HEK293 (cell line): ENCODE measurements around the gene STK32C.

Source experiments
- CTCF ChIA-PET: fragments of 350-600 bp; formaldehyde crosslinking; extraction: SDS; loops from one replicate; lab custom pipeline; 2021; ENCODE audit warnings: antibody characterized with exemption; lab: Yijun Ruan, JAX
- POLR2A ChIA-PET: fragments of 300-600 bp; formaldehyde crosslinking; extraction: SDS; loops from one replicate; lab custom pipeline; 2020; ENCODE audit warnings: antibody characterized with exemption, inconsistent platforms; lab: Yijun Ruan, JAX
- H3K27ac ChIP-seq: fragments of 200-500 bp; sonication (Bioruptor generic); 2 replicates; pipeline ENCODE4 v1.5.1; 2014; ENCODE audit warnings: low read depth, low read length, control low read depth, inconsistent platforms; ENCODE audit errors: extremely low read depth
- H3K36me3 ChIP-seq, 2 experiments: fragments of 200-500 bp in 1 of 2; sonication (Bioruptor generic) in 1 of 2; 1 replicate in 1 of 2; 2 replicates in 1 of 2; pipeline ENCODE4 v1.5.1; 2014 to 2017; ENCODE audit warnings: inconsistent platforms in 2 of 2, low read length in 2 of 2; ENCODE audit not compliant: control insufficient read depth in 2 of 2, insufficient read depth in 1 of 2
- H3K4me1 ChIP-seq: fragments of 200-500 bp; sonication (Bioruptor generic); 2 replicates; pipeline ENCODE4 v1.5.1; 2014; ENCODE audit warnings: mild to moderate bottlenecking, low read length, inconsistent platforms; ENCODE audit not compliant: control insufficient read depth, insufficient read depth
- H3K4me3 ChIP-seq: 2 replicates; pipeline ENCODE4 v1.5.1; 2011; ENCODE audit warnings: low read depth, mild to moderate bottlenecking, control low read depth, low read length, moderate library complexity
- H3K9me3 ChIP-seq: fragments of 200-500 bp; sonication (Bioruptor generic); 2 replicates; pipeline ENCODE4 v1.5.1; 2014; ENCODE audit warnings: low read depth, low read length, inconsistent platforms; ENCODE audit not compliant: control insufficient read depth, insufficient read depth
- HOXA7 ChIP-seq: sonication (generic); formaldehyde crosslinking; IDR thresholded peaks from 2 replicates; pipeline ENCODE4 v1.8.1; 2022; ENCODE audit warnings: missing genetic modification reagents, borderline replicate concordance
- KLF10 ChIP-seq: fragments of 450-650 bp; IDR thresholded peaks from 2 replicates; pipeline ENCODE4 v1.5.1; 2018; ENCODE audit warnings: missing biosample characterization, mild to moderate bottlenecking, missing genetic modification characterization
- KLF9 ChIP-seq: fragments of 450-650 bp; formaldehyde crosslinking; IDR thresholded peaks from 2 replicates; pipeline ENCODE4 v1.5.1; 2016; ENCODE audit warnings: missing biosample characterization, missing genetic modification characterization, low read depth
- MYNN ChIP-seq: fragments of 450-650 bp; formaldehyde crosslinking; IDR thresholded peaks from 2 replicates; pipeline ENCODE4 v1.5.1; 2016; ENCODE audit warnings: missing biosample characterization, missing genetic modification characterization, borderline replicate concordance
- PRDM1 ChIP-seq: fragments of 450-650 bp; formaldehyde crosslinking; IDR thresholded peaks from 2 replicates; pipeline ENCODE4; 2016; ENCODE audit warnings: missing biosample characterization, missing genetic modification characterization
- SP2 ChIP-seq: fragments of 450-650 bp; formaldehyde crosslinking; IDR thresholded peaks from 2 replicates; pipeline ENCODE4 v1.5.1; 2016; ENCODE audit warnings: missing biosample characterization, missing genetic modification characterization
- ZBTB1 ChIP-seq: fragments of 450-650 bp; formaldehyde crosslinking; IDR thresholded peaks from 2 replicates; pipeline ENCODE4 v1.5.1; 2016; ENCODE audit warnings: missing biosample characterization, missing genetic modification characterization
- ZBTB21 ChIP-seq: fragments of 450-650 bp; formaldehyde crosslinking; IDR thresholded peaks from 2 replicates; pipeline ENCODE4 v1.5.1; 2017; ENCODE audit warnings: missing biosample characterization, missing genetic modification characterization
- ZFHX2 ChIP-seq: fragments of 450-650 bp; formaldehyde crosslinking; conservative IDR thresholded peaks from 2 replicates; pipeline ENCODE4 v1.5.1; 2016; ENCODE audit warnings: missing biosample characterization, missing genetic modification characterization
- ZFP41 ChIP-seq: fragments of 450-650 bp; formaldehyde crosslinking; IDR thresholded peaks from 2 replicates; pipeline ENCODE4 v1.5.1; 2016; ENCODE audit warnings: missing biosample characterization, missing genetic modification characterization, borderline replicate concordance
- ZNF10 ChIP-seq: fragments of 450-650 bp; formaldehyde crosslinking; IDR thresholded peaks from 2 replicates; pipeline ENCODE4 v1.5.1; 2017; ENCODE audit warnings: missing biosample characterization, missing genetic modification characterization
- ZNF121 ChIP-seq: fragments of 450-650 bp; formaldehyde crosslinking; IDR thresholded peaks from 2 replicates; pipeline ENCODE4 v1.5.1; 2016; ENCODE audit warnings: missing biosample characterization, missing genetic modification characterization
- ZNF138 ChIP-seq: fragments of 450-650 bp; formaldehyde crosslinking; IDR thresholded peaks from 2 replicates; pipeline ENCODE4 v1.5.1; 2016; ENCODE audit warnings: missing biosample characterization, missing genetic modification characterization, borderline replicate concordance
- ZNF175 ChIP-seq: fragments of 450-650 bp; formaldehyde crosslinking; IDR thresholded peaks from 2 replicates; pipeline ENCODE4 v1.5.1; 2016; ENCODE audit warnings: missing biosample characterization, missing genetic modification characterization
- ZNF350 ChIP-seq: fragments of 450-650 bp; formaldehyde crosslinking; IDR thresholded peaks from 2 replicates; pipeline ENCODE4 v1.5.0; 2017; ENCODE audit warnings: missing biosample characterization, mild to moderate bottlenecking, missing genetic modification characterization
- ZNF416 ChIP-seq: fragments of 450-650 bp; formaldehyde crosslinking; IDR thresholded peaks from 2 replicates; pipeline ENCODE4 v1.5.1; 2016; ENCODE audit warnings: missing biosample characterization, missing genetic modification characterization
- ZNF423 ChIP-seq: fragments of 450-650 bp; formaldehyde crosslinking; IDR thresholded peaks from 2 replicates; pipeline ENCODE4 v1.5.1; 2016; ENCODE audit warnings: missing biosample characterization, missing genetic modification characterization
- ZNF600 ChIP-seq: fragments of 450-650 bp; formaldehyde crosslinking; IDR thresholded peaks from 2 replicates; pipeline ENCODE4 v1.5.1; 2016; ENCODE audit warnings: missing biosample characterization, missing genetic modification characterization
- ZNF629 ChIP-seq: fragments of 450-650 bp; formaldehyde crosslinking; IDR thresholded peaks from 2 replicates; pipeline ENCODE4 v1.5.1; 2017; ENCODE audit warnings: missing biosample characterization, missing genetic modification characterization
- TF ChIP-seq, protein P1 (sequence below): fragments of 450-650 bp; formaldehyde crosslinking; IDR thresholded peaks from 2 replicates; pipeline ENCODE4 v1.5.1; 2017; ENCODE audit warnings: missing biosample characterization, missing genetic modification characterization

The STK32C gene

GRCh38 chr10:132264966-132265889 is 42.5 kb downstream of the STK32C start:
- H3K36me3 ChIP-seq, result no peaks in the 10 kb centered on the region
- POLR2A ChIA-PET, result no interaction called here
- TF ChIP-seq ZFHX2 (tag by site-specific recombination), result no peak
- TF ChIP-seq, all 188 proteins: peak for 0
- H3K4me1 ChIP-seq, result no peaks in the 10 kb centered on the region
- CTCF ChIA-PET, result interaction anchor here (1.1 kb wide), 1 partner anchor 96 kb away, joined by 3 read pairs; no protein-coding TSS in a partner anchor
- no peak overlapping the region for H3K4me3 ChIP-seq
- H3K9me3 ChIP-seq, result no peaks in the 10 kb centered on the region
- H3K27ac ChIP-seq, result no peak overlapping the region

DNA sequence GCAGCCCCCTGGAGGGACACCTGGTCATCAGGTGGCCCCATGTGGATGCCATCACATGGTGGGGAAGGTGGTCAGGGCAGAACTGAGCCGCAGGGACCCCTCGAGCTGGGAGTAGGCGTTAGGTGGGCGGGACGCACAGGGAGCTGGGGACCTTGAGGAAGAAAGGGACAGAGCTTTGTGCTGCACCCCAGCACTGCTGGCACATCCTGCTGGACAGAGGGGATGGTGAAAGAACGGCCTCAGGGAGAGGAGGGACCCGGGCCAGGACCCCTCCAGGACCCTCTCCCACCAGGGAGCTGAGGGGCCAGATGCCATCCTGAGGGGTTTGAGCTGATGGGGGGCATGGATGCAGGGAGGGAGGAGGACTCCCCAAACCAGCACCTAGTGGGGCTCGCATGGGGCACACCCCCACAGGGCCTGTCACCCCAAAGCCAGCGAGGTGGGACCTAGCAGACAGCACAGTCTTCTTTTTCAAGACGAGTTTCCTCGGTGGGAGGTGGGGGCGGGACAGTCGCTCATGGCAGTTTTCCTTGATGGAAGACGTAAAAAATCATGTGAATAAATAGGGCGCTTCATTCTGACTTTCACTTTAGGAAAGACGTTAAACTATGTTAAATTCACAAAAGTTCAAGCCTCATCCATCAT is 43.3 kb downstream of the STK32C start:
- ChIA-PET POLR2A (no interaction called here), CTCF (no interaction called here)
- H3K27ac ChIP-seq, result no peak overlapping the region
- TF ChIP-seq ZNF10 (tag by site-specific recombination) (no peak), ZNF416 (tag by site-specific recombination) (no peak), ZNF138 (no peak), ZNF175 (no peak), KLF9 (tag by site-specific recombination) (no peak), ZNF121 (tag by site-specific recombination) (no peak), KLF10 (tag by site-specific recombination) (no peak), SP2 (tag by site-specific recombination) (no peak), ZNF600 (tag by site-specific recombination) (no peak), ZNF423 (tag by site-specific recombination) (no peak), ZBTB1 (tag by site-specific recombination) (no peak), PRDM1 (no peak), HOXA7 (CRISPR knock-in tag) (no peak)
- TF ChIP-seq, protein P1, sequence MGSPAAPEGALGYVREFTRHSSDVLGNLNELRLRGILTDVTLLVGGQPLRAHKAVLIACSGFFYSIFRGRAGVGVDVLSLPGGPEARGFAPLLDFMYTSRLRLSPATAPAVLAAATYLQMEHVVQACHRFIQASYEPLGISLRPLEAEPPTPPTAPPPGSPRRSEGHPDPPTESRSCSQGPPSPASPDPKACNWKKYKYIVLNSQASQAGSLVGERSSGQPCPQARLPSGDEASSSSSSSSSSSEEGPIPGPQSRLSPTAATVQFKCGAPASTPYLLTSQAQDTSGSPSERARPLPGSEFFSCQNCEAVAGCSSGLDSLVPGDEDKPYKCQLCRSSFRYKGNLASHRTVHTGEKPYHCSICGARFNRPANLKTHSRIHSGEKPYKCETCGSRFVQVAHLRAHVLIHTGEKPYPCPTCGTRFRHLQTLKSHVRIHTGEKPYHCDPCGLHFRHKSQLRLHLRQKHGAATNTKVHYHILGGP (tag by site-specific recombination), result no peak
- no peaks in the 10 kb centered on the region for H3K9me3 ChIP-seq
- H3K4me1 ChIP-seq, result no peaks in the 10 kb centered on the region
- H3K4me3 ChIP-seq, result no peak overlapping the region
- H3K36me3 ChIP-seq, result no peaks in the 10 kb centered on the region

DNA sequence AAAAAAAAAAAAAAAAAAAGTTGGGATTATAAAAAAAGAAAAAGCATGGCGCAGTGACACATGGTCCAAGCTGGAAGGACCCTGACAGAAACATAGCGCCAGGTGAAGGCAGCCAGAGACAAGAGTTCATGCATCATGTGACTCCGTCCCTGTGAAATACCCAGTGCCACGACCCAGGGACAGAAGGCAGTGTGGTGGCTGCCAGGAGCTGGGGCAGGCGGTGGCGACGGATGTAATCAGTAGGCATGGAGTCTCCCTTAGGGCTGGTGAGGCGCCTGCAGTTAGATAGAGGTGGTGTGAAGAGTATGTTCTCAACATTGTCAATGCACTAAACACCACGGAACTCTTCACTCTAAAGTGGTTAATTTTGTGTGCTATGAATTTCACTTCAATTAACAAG is 43.9 kb downstream of the STK32C start:
- H3K9me3 ChIP-seq, result no peaks in the 10 kb centered on the region
- no peaks in the 10 kb centered on the region for H3K36me3 ChIP-seq
- no peak overlapping the region for H3K27ac ChIP-seq
- TF ChIP-seq ZBTB21 (tag by site-specific recombination), result no peak
- no peak for TF ChIP-seq MYNN (tag by site-specific recombination)
- TF ChIP-seq, protein P1 (tag by site-specific recombination), result no peak
- TF ChIP-seq ZFP41, result no peak
- no peak for TF ChIP-seq ZNF350
- TF ChIP-seq ZNF629, result no peak
- no peaks in the 10 kb centered on the region for H3K4me1 ChIP-seq
- CTCF ChIA-PET, result no interaction called here
- no peak overlapping the region for H3K4me3 ChIP-seq
- POLR2A ChIA-PET, result interaction anchor here (0.6 kb wide), 1 partner anchor 22 kb away, joined by 3 read pairs; no protein-coding TSS in a partner anchor
